Measurements from ENCODE around the gene MMP28.
A peak's percentile ranks its signal among the peaks of the same experiment; 100 is the strongest.

DNA sequence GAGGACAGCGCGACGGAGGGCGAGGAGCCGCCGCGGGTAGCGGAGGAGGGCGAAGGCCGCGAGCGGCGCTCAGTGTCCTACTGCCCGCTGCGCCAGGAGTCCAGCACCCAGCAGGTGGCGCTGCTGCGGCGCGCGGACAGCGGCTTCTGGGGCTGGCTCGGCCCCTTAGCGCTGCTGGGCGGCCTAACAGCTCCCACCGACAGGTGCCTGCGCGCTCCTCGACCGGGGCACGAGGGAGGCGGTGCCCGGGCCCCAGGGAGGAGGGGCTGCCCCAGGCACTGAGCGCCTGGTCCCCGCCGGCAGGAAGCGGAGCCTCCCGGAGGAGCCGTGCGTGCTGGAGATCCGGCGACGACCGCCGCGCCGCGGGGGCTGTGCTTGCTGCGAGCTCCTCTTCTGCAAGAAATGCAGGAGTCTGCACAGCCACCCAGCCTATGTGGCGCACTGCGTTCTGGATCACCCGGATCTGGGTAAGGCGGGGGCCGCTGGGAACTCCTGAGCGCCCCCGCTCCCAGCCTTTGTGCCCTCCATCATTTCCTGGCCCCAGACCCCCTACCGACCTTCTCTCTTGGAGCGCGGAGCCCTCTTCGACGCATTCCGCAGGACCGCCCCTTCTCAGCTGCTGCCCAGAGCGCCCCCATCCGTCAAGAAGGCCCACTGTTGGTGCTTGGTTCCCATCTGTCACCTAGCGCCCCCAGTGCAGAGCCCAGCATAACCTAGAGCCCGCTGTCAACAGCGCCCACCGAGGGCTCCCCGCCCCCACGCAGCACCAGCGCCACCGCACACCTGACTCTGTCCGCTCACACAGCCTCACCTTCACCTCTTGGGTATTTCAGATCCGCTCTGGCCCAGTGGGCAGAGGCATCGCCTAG is 31.1 kb downstream of the MMP28 start:
- TF ChIP-seq POLR2A (IDR thresholded peaks at IDR 0.05): no peak
- TF ChIP-seq, protein P1, sequence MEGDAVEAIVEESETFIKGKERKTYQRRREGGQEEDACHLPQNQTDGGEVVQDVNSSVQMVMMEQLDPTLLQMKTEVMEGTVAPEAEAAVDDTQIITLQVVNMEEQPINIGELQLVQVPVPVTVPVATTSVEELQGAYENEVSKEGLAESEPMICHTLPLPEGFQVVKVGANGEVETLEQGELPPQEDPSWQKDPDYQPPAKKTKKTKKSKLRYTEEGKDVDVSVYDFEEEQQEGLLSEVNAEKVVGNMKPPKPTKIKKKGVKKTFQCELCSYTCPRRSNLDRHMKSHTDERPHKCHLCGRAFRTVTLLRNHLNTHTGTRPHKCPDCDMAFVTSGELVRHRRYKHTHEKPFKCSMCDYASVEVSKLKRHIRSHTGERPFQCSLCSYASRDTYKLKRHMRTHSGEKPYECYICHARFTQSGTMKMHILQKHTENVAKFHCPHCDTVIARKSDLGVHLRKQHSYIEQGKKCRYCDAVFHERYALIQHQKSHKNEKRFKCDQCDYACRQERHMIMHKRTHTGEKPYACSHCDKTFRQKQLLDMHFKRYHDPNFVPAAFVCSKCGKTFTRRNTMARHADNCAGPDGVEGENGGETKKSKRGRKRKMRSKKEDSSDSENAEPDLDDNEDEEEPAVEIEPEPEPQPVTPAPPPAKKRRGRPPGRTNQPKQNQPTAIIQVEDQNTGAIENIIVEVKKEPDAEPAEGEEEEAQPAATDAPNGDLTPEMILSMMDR (IDR thresholded peaks at IDR 0.05): peak; percentile 92 to 99 (median 97)

Data from transverse colon (tissue), 3 donors.